A549 (cell line): ENCODE measurements around the gene ADGRG2.

Experiments
- CEBPB ChIP-seq, 2 experiments: fragments of >200 bp in 1 of 2; sonication (Bioruptor Twin) in 1 of 2; formaldehyde crosslinking in 1 of 2; IDR thresholded peaks; 2 replicates each; pipeline ENCODE4 v1.6.1; 2012 to 2016
- EP300 ChIP-seq, 2 experiments: fragments of >200 bp; sonication (Bioruptor Twin); formaldehyde crosslinking; IDR thresholded peaks; 2 replicates in 1 of 2; 3 replicates in 1 of 2; pipeline ENCODE4 v1.6.1; 2016 to 2017
- FOSL2 ChIP-seq, 2 experiments: fragments of 450-650 bp in 1 of 2; fragments of >200 bp in 1 of 2; sonication (Bioruptor Twin) in 1 of 2; formaldehyde crosslinking; IDR thresholded peaks; 2 replicates each; pipeline versions ENCODE4 v1.5.0 to v1.6.1; 2016 to 2020; ENCODE audit warnings: mild to moderate bottlenecking in 1 of 2, moderate library complexity in 1 of 2
- HDAC2 ChIP-seq: fragments of 200-600 bp; sonication (generic); IDR thresholded peaks from 2 replicates; pipeline ENCODE4 v1.6.1; 2016
- HOXA7 ChIP-seq: fragments of 250-450 bp; sonication (Bioruptor Pico); IDR thresholded peaks from 2 replicates; pipeline ENCODE4 v1.5.0; 2020; ENCODE audit warnings: mild to moderate bottlenecking, moderate library complexity
- JUN ChIP-seq, 2 experiments: fragments of >200 bp; sonication (Bioruptor Twin); formaldehyde crosslinking; IDR thresholded peaks; 2 replicates in 1 of 2; 3 replicates in 1 of 2; pipeline ENCODE4 v1.6.1; 2016 to 2017
- TF ChIP-seq, protein P1 (sequence below): fragments of >200 bp; sonication (Bioruptor Twin); formaldehyde crosslinking; IDR thresholded peaks from 3 replicates; pipeline ENCODE4 v1.5.1; 2016
- TF ChIP-seq, protein P2 (sequence below): fragments of 250-450 bp; sonication (Bioruptor Pico); IDR thresholded peaks from 2 replicates; pipeline ENCODE4 v1.5.0; 2021; ENCODE audit warnings: mild to moderate bottlenecking, moderate library complexity, borderline replicate concordance
- TF ChIP-seq, protein P3 (sequence below): fragments of 450-650 bp; IDR thresholded peaks from 2 replicates; pipeline ENCODE4 v1.6.1; 2014; ENCODE audit warnings: antibody characterized with exemption

DNA sequence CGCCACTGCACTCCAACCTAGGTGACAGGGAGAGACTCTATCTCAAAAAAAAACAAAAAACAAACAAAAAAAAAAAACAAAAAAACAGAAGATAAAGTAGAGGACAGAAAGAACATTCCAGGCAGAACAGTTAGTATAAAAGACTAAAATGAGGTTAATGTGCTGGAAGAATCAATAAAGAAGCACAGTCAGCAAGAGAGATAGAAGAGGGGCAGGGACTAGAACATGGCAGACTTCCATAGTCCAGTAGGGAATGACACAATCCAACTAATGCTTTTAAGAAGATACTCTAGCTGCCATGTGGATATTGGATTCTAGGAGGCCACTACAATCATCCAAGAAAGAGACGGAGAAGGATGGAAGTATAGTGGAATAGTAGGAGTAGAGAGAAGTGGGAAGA lies 11.6 kb downstream of the ADGRG2 start:
- TF ChIP-seq, protein P1, sequence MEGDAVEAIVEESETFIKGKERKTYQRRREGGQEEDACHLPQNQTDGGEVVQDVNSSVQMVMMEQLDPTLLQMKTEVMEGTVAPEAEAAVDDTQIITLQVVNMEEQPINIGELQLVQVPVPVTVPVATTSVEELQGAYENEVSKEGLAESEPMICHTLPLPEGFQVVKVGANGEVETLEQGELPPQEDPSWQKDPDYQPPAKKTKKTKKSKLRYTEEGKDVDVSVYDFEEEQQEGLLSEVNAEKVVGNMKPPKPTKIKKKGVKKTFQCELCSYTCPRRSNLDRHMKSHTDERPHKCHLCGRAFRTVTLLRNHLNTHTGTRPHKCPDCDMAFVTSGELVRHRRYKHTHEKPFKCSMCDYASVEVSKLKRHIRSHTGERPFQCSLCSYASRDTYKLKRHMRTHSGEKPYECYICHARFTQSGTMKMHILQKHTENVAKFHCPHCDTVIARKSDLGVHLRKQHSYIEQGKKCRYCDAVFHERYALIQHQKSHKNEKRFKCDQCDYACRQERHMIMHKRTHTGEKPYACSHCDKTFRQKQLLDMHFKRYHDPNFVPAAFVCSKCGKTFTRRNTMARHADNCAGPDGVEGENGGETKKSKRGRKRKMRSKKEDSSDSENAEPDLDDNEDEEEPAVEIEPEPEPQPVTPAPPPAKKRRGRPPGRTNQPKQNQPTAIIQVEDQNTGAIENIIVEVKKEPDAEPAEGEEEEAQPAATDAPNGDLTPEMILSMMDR = no peak
- no peak for TF ChIP-seq HDAC2
- no peak for TF ChIP-seq JUN (IDR thresholded peaks at IDR 0.05)
- TF ChIP-seq EP300 (IDR thresholded peaks at IDR 0.05) = no peak
- TF ChIP-seq, protein P2, sequence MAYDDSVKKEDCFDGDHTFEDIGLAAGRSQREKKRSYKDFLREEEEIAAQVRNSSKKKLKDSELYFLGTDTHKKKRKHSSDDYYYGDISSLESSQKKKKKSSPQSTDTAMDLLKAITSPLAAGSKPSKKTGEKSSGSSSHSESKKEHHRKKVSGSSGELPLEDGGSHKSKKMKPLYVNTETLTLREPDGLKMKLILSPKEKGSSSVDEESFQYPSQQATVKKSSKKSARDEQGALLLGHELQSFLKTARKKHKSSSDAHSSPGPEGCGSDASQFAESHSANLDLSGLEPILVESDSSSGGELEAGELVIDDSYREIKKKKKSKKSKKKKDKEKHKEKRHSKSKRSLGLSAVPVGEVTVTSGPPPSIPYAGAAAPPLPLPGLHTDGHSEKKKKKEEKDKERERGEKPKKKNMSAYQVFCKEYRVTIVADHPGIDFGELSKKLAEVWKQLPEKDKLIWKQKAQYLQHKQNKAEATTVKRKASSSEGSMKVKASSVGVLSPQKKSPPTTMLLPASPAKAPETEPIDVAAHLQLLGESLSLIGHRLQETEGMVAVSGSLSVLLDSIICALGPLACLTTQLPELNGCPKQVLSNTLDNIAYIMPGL (CRISPR knock-in tag) = no peak
- TF ChIP-seq, protein P3, sequence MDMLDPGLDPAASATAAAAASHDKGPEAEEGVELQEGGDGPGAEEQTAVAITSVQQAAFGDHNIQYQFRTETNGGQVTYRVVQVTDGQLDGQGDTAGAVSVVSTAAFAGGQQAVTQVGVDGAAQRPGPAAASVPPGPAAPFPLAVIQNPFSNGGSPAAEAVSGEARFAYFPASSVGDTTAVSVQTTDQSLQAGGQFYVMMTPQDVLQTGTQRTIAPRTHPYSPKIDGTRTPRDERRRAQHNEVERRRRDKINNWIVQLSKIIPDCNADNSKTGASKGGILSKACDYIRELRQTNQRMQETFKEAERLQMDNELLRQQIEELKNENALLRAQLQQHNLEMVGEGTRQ = no peak
- no peak for TF ChIP-seq FOSL2 (IDR thresholded peaks at IDR 0.05)
- no peak for TF ChIP-seq FOSL2 (CRISPR knock-in tag; IDR thresholded peaks at IDR 0.05)
- TF ChIP-seq CEBPB (IDR thresholded peaks at IDR 0.05) = no peak
- TF ChIP-seq HOXA7 (CRISPR knock-in tag) = no peak
